HG03378 (cell line): Measurements from ENCODE around the gene CRYBG2.
"Not testable (repeated sequence)": the region's sequence is repeated elsewhere in the genome, so short reads cannot be mapped to it uniquely, and the experiment has no call there.

Source experiments
- ATAC-seq: cut with Tn5 transposase; IDR thresholded peaks from one replicate; pipeline ENCODE4 v1.9.1; 2021; ENCODE audit warnings: mild to moderate bottlenecking, moderate library complexity; ENCODE audit not compliant: unreplicated experiment

Gene CRYBG2

GRCh38 chr1:26322042-26322331 lies 31.9 kb downstream of the CRYBG2 start:
- ATAC-seq = no peak

GRCh38 chr1:26321315-26322041 lies 32.5 kb downstream of the CRYBG2 start:
- peak; percentile 40 for ATAC-seq

GRCh38 chr1:26320896-26321295 lies 33.0 kb downstream of the CRYBG2 start:
- no peak for ATAC-seq

- ATAC-seq = no peak
Observed at GRCh38 chr1:26318338-26319064, 35.4 kb downstream of the CRYBG2 start.

GRCh38 chr1:26317612-26318337 lies 36.2 kb downstream of the CRYBG2 start, which contains the start of gene CD52:
TSS of gene CD52 (plus strand) at chr1:26317958. CDS start at chr1:26318018, 60 bp downstream.
- no peak for ATAC-seq

GRCh38 chr1:26317146-26317545 lies 36.8 kb downstream of the CRYBG2 start:
- ATAC-seq = no peak

GRCh38 chr1:26315874-26316850 lies 37.8 kb downstream of the CRYBG2 start:
- no peak for ATAC-seq

GRCh38 chr1:26314501-26314900 lies 39.4 kb downstream of the CRYBG2 start:
- no peak for ATAC-seq

GRCh38 chr1:26307966-26308899 lies 45.7 kb downstream of the CRYBG2 start:
- not testable (repeated sequence) for ATAC-seq

- ATAC-seq = peak; percentile 4
Observed at GRCh38 chr1:26307363-26307781, 46.6 kb downstream of the CRYBG2 start.

- peak; percentile 88 for ATAC-seq
Observed at GRCh38 chr1:26306290-26307229, 47.4 kb downstream of the CRYBG2 start, which contains the start of gene UBXN11. TSS of gene UBXN11 (minus strand) at chr1:26306636. CDS start at chr1:26302883, 3,753 bp downstream.

GRCh38 chr1:26305667-26306289 lies 48.2 kb downstream of the CRYBG2 start:
- ATAC-seq = peak; percentile 10

- no peak for ATAC-seq
Observed at GRCh38 chr1:26302733-26303405, 51.1 kb downstream of the CRYBG2 start.

- ATAC-seq = no peak
Observed at GRCh38 chr1:26300578-26301275, 53.2 kb downstream of the CRYBG2 start.

GRCh38 chr1:26297791-26298124 lies 56.2 kb downstream of the CRYBG2 start:
- ATAC-seq = no peak

- no peak for ATAC-seq
Observed at GRCh38 chr1:26297057-26297790, 56.7 kb downstream of the CRYBG2 start.
